Measurements from ENCODE around the gene RNF213.
"Not testable (repeated sequence)": the region's sequence is repeated elsewhere in the genome, so short reads cannot be mapped to it uniquely, and the experiment has no call there.

RNF213 gene

GRCh38 chr17:80294653-80295052 is 34.0 kb downstream of the RNF213 start:
- TF ChIP-seq MYC (IDR thresholded peaks at IDR 0.05; ENCODE audit: low read depth, low read length) (no peak), CTCF (IDR thresholded peaks at IDR 0.05; ENCODE audit: low read depth, low read length) (no peak), POLR2A (IDR thresholded peaks at IDR 0.05; ENCODE audit: extremely low read depth, insufficient read length) (no peak)
- H3K4me3 ChIP-seq (ENCODE audit: low read depth, low read length): no peak overlapping the region
- no peak for DNase-seq (ENCODE audit: low read depth)

GRCh38 chr17:80295146-80295545 is 34.5 kb downstream of the RNF213 start:
- H3K4me3 ChIP-seq (ENCODE audit: low read depth, low read length): no peak overlapping the region
- DNase-seq (ENCODE audit: low read depth): no peak
- TF ChIP-seq POLR2A (IDR thresholded peaks at IDR 0.05; ENCODE audit: extremely low read depth, insufficient read length) (no peak), CTCF (IDR thresholded peaks at IDR 0.05; ENCODE audit: low read depth, low read length) (no peak), MAX (IDR thresholded peaks at IDR 0.05; ENCODE audit: low read depth, low read length) (no peak), MYC (IDR thresholded peaks at IDR 0.05; ENCODE audit: low read depth, low read length) (no peak)

- no peak for TF ChIP-seq MYC (IDR thresholded peaks at IDR 0.05; ENCODE audit: low read depth, low read length)
- TF ChIP-seq POLR2A (IDR thresholded peaks at IDR 0.05; ENCODE audit: extremely low read depth, insufficient read length): no peak
- TF ChIP-seq MAX (IDR thresholded peaks at IDR 0.05; ENCODE audit: low read depth, low read length): no peak
- no peak for TF ChIP-seq CTCF (IDR thresholded peaks at IDR 0.05; ENCODE audit: low read depth, low read length)
- DNase-seq (ENCODE audit: low read depth): no peak
- no peak overlapping the region for H3K4me3 ChIP-seq (ENCODE audit: low read depth, low read length)
These were observed 34.9 kb downstream of the RNF213 start for GRCh38 chr17:80295559-80295958.

GRCh38 chr17:80296221-80296620 is 35.6 kb downstream of the RNF213 start:
- no peak for DNase-seq (ENCODE audit: low read depth)
- TF ChIP-seq POLR2A (IDR thresholded peaks at IDR 0.05; ENCODE audit: extremely low read depth, insufficient read length) (no peak), CTCF (IDR thresholded peaks at IDR 0.05; ENCODE audit: low read depth, low read length) (no peak), MYC (IDR thresholded peaks at IDR 0.05; ENCODE audit: low read depth, low read length) (no peak), MAX (IDR thresholded peaks at IDR 0.05; ENCODE audit: low read depth, low read length) (no peak)
- no peak overlapping the region for H3K4me3 ChIP-seq (ENCODE audit: low read depth, low read length)

- no peak overlapping the region for H3K4me3 ChIP-seq (ENCODE audit: low read depth, low read length)
- no peak for TF ChIP-seq CTCF (IDR thresholded peaks at IDR 0.05; ENCODE audit: low read depth, low read length)
- TF ChIP-seq MYC (IDR thresholded peaks at IDR 0.05; ENCODE audit: low read depth, low read length): no peak
- TF ChIP-seq POLR2A (IDR thresholded peaks at IDR 0.05; ENCODE audit: extremely low read depth, insufficient read length): no peak
- TF ChIP-seq MAX (IDR thresholded peaks at IDR 0.05; ENCODE audit: low read depth, low read length): no peak
- no peak for DNase-seq (ENCODE audit: low read depth)
These were observed 37.4 kb downstream of the RNF213 start for GRCh38 chr17:80297996-80298560.

- not testable (repeated sequence) for DNase-seq (ENCODE audit: low read depth); H3K4me3 ChIP-seq (ENCODE audit: low read depth, low read length)
These were observed 38.9 kb downstream of the RNF213 start for GRCh38 chr17:80299350-80300100.

- not testable (repeated sequence) for DNase-seq (ENCODE audit: low read depth); H3K4me3 ChIP-seq (ENCODE audit: low read depth, low read length)
These were observed 40.1 kb downstream of the RNF213 start for GRCh38 chr17:80300756-80301155.

Data from NB4 (cell line).